HG03025 (cell line): ENCODE data around the gene IL32.
"Not testable (repeated sequence)": the region's sequence is repeated elsewhere in the genome, so short reads cannot be mapped to it uniquely, and the experiment has no call there.

ENCODE experiments used
- ATAC-seq: cut with Tn5 transposase; IDR thresholded peaks from one replicate; pipeline ENCODE4 v1.9.1; 2021; ENCODE audit warnings: mild to moderate bottlenecking, moderate library complexity; ENCODE audit not compliant: unreplicated experiment, low FRiP score

The IL32 gene

DNA sequence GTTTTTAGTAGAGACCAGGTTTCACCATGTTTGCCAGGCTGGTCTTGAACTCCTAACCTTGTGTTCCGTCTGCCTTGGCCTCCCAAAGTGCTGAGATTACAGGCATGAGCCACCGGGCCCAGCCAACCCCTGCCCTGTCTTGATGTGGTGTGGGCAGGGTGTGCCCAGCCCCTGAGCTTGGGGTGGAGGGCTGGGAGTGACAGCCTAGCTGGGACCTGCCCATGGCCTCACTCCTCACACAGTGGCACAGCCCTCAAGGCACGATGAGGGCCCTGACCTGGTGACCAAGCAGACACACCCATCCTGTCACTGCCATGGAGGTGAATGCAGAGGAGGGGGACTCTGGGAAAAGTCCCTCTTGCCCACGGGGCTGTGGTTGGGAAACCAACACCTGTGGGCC is 3.0 kb downstream of the IL32 start:
- ATAC-seq: no peak

DNA sequence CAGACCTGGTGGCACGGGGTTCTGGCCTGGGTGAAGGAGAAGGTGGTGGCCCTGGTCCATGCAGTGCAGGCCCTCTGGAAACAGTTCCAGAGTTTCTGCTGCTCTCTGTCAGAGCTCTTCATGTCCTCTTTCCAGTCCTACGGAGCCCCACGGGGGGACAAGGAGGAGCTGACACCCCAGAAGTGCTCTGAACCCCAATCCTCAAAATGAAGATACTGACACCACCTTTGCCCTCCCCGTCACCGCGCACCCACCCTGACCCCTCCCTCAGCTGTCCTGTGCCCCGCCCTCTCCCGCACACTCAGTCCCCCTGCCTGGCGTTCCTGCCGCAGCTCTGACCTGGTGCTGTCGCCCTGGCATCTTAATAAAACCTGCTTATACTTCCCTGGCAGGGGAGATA is 3.7 kb downstream of the IL32 start:
- ATAC-seq: not testable (repeated sequence)

DNA sequence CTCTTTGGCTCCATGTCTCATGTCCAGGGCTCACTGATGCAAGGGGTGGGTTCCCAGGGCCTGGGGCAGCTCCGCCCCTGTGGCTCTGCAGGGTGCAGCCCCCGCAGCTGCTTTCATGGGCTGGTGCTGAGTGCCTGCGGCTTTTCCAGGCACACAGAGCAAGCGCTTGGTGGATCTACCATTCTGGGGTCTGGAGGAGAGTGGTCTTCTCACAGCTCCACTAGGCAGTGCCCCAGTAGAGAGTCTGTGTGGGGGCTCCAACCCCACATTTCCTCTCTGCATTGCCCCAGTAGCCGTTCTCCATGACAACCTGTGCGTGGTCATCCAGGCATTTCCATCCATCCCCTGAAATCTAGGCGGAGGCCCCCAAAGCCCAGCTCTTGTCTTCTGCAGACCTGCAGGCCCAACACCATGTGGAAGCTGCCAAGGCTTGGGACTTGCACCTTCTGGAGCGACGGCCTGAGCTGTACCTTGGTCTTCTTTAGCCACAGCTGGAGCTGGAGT is 5.2 kb downstream of the IL32 start:
- ATAC-seq: no peak

DNA sequence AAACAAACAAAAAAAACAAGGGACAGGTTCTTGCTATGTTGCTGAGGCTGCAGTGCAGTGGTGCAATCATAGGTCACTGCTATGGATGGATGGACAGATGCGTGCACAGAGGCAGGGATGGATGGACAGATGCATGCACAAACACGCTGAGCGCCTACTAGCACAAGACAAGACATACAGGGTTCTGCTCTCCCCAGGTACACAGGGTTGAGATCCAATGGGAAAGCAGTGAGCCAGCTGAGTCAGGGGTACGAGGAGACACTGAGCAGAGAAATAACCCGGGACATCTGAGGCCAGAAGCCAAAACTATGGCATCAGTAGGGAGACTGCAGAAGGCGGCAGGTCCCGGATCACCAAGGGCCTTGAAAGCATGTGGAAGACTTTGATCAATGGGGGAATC is 6.2 kb downstream of the IL32 start:
- no peak for ATAC-seq

DNA sequence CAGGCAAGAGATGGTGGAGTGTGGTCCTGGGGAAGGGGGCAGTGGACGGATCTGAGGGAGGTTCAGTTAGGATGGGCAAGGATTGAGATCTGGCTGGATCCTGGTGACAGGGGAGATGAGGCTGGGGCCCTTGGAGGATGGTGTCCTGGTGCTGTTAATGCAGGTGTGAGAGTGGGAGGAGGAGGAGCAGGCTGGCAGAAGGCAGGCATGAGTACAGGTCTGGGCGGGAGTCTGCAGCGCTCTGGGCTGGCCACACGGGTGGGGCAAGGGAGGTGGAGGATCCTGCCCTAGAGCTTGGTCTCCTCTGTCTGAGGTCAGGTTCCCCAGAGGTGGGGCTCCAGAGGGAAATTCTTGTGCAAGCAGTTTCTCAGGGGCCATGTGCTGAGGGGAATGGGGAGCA is 6.7 kb downstream of the IL32 start:
- ATAC-seq: not testable (repeated sequence)

DNA sequence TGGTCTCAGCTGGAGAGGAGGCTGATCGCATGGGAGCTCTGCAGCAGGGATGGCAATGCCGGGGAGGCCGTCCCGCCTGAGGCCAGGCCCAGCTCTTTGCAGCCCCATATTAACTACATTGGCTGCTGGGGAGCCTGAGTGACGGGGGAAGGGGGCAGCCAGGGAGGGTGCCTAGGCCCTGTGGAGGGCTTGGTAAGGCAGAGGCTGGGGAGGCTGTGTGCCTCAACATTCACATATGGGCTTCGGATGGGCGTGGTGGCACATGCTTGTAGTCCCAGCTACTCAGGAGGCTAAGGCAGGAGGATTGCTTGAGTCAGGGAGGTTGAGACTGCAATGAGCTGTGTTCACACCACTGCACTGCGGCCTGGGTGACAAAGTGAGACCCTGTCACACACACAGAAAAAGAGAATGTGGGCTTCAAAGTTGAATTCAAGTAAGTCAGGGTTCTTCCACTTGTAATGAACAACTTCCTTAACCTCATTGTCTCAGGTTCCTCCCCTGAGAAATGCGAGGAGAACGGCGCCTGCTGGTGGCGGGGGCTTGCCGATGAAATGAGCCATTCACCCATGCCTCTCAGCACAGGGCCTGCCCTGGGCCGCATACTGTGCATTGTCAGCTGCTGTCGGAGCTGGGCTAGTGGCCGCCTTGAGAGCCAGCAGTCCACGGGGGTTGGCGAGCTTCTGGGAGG is 7.3 kb downstream of the IL32 start:
- ATAC-seq: not testable (repeated sequence)

DNA sequence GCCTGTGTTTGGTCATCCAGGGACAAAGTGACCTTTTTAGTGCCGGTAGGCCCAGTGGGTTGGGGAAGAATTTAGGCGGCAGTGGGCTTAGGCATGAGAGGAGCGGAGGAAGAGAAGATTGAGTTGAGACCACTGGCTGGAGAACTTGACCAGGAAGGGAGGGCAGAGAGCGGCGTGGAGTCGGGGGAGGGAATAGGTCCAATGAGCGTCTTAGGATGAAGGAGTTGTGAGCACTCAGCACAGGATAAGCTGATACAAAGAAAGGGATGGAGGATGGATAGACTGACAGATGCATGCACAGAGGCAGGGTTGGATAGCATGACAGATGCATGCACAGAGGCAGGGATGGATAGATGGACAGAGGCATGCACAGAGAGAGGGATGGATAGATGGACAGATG is 8.0 kb downstream of the IL32 start:
- ATAC-seq: no peak

DNA sequence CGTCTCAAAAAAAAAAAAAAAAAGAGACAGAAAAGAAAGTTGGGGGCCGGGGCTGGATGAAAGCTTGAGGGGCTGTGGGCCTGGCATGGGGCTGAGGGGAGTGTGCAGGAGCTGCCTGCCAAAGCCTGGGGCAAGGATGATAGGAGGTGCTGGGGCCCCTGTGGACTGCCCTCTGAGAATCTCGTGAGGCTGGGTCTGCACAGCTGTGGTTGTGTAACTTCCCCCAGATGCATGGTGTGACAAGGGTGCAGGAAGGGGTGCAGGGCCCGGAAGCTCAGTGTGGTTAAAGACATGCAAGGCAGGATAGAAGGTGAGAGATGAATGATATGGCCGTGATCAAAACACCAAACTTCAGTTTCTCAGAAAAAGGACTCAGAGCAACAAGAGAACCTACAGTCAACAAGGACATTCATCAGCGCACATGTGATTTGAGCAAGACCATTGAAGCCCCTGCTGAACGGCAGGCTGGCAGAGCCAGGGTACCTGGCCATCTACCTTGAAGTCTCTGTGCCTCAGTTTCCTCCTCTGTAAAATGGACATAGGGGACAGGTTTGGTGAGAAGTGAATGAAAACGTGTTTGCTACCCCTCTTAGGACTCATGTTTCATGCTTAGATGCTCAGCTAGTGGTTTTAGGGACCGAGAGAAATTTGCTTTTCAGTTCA is 9.6 kb downstream of the IL32 start:
- ATAC-seq: no peak

DNA sequence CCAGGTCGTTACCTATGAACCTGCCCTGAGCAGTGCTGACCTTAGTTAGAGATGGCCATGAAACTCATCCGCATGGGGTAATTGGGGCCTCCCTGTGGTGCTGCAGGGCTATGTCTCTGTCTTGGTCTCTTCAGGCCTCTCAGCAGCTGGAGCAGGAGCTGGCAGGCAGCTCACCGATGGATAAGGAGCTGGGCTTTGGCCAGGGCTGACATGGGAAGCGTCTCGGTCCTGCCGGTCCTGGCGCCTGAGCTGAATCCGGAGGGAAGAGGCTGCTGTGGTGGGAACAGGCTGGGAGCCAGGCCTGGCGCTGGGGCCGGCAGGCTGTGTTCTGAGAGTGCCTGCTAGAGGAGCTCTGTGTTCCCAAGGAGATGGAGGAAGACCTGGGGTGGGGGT is 10.1 kb downstream of the IL32 start:
- no peak for ATAC-seq

DNA sequence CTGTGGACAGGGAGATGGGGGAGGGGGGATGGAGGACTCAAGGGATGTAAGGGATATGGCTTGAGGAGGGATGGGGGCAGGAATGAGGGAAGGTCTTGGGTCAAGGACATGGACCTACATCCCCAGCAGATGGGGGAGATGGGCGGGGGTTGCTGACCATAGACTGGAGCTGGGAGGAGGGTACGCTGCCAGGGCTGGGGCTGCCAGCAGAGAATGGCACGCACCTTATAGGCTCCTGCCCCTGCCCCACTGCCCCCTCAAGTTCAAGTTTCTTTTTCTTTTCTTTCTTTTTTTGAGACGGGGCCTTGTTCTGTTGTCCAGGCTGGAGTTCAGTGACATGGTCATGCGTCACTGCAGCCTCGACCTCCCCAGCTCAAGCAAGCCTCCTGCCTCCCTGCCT is 10.5 kb downstream of the IL32 start:
- not testable (repeated sequence) for ATAC-seq

DNA sequence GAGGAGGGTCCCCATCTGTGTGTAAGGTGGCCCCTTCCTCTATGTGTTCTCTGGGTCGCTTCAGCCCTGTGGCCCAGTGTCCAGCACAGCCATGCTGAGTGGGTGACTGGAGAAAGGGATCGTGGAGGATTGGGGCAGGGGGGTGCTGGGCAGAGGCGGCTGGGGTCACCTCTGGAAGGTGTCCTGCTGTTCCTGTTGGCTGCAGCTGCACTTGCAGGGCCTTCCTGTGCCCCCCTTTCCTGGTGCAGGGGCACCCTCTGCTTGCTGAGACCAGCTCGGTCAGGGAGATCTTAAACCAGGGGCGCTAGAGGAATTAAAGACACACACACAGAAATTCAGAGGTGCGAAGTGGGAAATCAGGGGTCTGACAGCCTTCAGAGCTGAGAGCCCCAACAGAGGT is 11.1 kb downstream of the IL32 start:
- ATAC-seq: no peak

DNA sequence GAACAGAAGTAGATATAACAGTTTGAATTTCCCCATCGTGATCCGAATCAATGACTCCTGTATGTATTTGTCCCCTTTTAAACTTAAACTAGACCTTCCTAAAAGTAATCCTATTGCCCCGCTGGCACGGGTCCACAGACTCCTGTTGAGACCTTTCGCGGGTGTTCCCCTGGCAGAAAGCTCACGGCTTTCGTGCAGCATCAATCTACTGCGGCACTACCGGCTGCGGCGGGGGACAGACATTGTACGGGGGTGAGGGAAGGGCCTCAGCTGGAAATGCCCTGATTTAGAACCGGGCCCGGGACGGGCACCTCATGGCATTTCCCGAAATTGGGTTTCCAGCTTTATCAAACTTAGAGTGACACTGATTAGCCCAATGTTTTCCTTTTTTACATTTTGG is 14.6 kb downstream of the IL32 start:
- no peak for ATAC-seq

DNA sequence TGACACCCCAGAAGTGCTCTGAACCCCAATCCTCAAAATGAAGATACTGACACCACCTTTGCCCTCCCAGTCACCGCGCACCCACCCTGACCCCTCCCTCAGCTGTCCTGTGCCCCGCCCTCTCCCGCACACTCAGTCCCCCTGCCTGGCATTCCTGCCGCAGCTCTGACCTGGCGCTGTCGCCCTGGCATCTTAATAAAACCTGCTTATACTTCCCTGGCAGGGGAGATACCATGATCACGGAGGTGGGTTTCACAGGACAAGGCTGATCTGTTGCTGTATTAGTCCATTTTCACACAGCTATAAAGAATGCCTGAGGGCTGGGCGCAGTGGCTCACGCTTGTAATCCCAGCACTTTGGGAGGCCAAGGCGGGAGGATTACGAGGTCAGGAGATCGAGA is 16.5 kb downstream of the IL32 start:
- not testable (repeated sequence) for ATAC-seq

DNA sequence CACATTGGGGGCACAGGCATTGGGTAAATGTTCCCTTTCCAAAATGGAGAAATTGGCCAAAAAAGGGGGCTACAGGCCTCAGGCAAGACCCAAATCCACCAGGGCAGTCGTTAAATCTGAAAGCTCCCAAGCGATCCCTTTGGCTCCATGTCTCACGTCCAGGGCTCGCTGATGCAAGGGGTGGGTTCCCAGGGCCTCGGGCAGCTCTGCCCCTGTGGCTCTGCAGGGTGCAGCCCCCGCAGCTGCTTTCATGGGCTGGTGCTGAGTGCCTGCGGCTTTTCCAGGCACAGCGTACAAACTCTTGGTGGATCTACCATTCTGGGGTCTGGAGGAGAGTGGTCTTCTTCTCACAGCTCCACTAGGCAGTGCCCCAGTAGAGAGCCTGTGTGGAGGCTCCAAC is 18.0 kb downstream of the IL32 start:
- not testable (repeated sequence) for ATAC-seq

DNA sequence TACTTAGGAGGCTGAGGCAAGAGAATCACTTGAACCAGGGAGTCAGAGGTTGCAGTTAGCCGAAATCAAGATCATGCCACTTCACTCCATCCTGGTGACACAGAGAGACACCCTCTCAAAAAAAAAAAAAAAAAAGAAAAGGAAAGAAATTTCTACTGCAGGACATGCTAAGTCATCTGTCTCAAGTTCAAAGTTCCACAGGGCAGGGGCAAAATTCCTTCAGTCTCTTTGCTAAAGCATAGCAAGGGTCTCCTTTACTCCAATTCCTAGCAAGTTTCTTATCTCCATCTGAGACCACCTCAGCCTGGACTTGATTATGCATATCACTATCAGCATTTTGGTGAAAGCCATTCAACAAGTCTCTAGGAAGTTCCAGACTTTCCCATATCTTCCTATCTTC is 19.1 kb downstream of the IL32 start:
- ATAC-seq: no peak

DNA sequence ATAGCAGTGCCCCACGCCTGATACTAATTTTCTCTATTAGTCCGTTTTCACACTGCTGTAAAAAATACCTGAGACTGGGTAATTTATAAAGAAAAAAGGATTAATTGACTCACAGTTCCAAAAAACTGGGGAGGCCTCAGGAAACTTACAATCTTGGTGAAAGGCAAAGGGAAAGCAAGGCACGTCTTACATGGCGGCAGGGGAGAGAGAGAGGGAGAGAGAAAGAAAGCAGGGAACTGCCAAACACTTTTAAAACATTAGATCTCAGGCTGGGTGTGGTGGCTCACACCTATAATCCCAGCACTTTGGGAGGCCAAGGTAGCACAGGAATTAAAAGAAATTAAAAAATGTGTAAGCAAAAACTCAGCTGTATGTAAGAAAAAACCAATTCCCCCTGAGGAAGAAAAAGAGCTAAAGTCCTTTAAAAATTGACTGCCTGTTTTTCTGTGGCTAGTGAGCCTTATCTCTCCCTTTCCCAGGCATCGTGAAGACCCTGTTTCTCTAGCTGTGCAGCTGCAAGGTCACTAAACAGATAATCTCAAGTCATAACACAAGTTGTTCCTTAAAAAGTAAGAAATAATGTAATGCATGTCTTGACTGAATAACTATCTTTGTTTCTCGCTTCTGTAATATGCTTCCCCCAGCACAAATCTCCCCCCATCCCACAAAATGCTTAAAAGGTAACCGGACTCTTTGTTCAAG is 19.7 kb downstream of the IL32 start:
- no peak for ATAC-seq

DNA sequence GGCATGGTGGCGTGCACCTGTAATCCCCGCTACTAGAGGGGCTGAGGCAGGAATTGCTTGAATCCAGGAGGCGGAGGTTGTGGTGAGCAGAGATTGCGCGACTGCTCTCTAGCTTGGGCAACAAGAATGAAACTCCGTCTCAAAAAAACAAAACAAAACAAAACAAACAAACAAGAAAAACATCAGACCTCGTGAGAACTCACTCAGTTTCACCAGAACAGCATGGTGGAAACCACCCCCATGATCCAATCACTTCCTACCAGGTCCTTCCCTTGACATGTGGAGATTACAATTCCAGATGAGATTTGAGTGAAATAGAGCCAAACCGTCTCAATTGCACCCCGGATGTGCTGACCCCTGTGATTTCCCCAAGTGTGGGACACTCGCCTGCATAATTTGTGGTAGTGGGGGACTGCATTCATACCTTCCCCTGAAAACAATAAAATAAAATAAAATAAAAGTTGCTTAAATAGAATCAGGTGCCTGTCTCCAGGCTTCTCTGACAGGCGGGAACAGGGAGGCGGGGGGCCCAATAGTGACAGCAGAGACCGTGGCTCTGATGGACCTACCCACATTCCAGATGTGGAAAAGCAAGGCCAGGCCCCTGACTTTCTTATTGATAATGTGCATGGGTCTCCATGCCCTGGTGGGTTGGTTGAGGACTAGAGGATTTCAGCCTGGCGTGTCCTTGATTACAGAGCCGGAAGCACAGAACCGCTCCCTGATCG is 20.6 kb downstream of the IL32 start:
- ATAC-seq: no peak

DNA sequence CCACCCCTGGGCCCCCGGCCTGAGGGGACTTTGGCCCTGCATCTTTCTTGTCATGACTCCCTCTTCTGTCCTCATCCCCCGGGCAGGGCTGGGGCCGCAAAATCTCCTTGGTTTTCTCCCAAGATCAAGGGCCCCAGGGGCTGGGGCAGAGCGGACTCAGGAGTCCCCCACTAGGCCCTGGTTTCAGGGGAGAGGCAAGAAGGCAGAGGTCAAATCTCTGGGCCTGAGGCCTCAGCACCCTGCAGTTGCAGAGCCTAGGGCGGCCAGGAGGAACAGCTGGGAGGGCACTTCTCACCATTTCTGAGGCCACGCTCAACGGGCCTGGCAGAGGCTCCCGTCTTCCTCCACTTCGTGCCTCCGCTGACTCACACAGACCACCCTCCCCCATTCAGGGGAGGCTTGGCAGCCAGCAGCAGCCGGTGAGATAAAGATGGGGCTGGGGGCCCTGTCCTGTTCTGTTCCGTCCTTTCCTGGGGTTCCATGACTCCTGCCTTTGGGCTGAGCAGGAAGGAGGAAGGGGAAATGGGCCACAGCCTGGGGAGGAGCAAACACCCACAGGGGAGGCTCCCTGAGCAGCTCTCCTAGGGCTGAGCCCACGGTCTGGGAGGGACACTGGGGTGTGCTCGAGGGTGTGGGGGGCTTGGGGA is 21.3 kb downstream of the IL32 start:
- no peak for ATAC-seq

DNA sequence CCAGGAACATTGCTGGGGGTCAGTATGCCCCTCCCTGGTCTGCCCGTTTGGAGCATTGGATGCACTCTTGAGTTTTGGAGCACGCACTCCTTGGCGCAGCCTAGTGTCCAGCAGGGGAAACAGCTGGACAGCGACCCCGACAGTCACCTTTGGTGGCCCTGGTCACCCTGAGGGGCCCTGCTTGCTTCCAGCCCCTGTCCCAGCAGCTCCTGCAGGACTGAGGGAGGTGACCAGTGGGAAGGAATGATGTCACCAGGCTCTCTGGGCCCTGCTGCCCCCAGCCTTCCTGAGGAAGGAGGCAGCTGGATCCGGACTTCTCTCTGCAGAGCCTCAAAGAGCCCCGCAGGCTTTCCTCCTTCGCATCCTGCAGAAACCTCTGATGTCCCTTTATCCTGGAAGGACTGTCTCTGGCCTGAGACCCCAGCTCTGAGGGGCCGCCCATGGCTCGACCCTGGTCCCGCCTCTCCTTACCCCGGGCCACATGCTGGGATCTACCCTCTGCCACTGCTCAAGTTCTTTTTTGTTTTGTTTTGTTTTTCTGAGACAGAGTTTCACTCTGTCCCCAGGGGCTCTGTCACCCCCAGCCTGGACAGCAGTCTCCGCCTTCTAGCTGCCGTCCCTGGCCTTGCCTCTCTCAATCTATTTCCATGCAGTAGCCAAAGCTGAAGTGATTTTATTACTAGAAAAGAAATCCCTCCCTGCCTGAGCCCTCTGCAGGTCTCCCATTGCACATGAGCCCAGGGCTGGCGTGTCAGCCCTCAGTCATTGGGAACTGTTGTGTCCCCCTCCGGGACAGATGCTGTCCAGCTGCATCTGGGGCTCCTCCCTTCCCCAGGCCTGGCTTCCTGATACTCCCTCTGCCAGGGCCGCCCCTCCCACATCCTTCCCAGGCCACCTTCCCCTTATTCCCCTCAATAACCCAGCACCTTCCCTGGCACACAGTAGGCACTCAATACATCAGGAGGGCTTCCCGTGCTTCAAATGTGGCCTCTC is 22.1 kb downstream of the IL32 start:
- no peak for ATAC-seq
